HG03439 (cell line): ENCODE measurements around the gene BICD2.

Experiments
- ATAC-seq: cut with Tn5 transposase; IDR thresholded peaks from one replicate; pipeline ENCODE4 v1.9.1; 2021; ENCODE audit warnings: mild to moderate bottlenecking, moderate library complexity; ENCODE audit not compliant: unreplicated experiment

BICD2 gene

DNA sequence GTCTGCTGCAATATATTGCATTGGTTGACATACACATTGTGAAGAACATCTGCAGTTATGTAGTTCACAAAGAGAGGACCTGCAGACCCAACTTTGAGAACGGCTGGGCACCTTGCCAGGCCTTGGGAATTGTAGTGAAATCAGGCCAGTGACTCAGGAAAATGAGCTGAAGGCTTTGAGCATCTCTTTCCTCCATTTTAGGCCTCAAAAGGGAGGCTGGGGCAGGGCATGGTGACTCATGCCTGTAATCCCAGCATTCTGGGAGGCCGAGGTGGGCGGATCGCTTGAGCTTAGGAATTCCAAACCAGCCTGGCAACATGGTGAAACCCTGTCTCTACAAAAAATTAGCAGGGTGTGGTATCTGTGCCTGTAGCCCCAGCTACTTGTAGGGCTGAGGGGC is 93.3 kb downstream of the BICD2 start:
- no peak for ATAC-seq

DNA sequence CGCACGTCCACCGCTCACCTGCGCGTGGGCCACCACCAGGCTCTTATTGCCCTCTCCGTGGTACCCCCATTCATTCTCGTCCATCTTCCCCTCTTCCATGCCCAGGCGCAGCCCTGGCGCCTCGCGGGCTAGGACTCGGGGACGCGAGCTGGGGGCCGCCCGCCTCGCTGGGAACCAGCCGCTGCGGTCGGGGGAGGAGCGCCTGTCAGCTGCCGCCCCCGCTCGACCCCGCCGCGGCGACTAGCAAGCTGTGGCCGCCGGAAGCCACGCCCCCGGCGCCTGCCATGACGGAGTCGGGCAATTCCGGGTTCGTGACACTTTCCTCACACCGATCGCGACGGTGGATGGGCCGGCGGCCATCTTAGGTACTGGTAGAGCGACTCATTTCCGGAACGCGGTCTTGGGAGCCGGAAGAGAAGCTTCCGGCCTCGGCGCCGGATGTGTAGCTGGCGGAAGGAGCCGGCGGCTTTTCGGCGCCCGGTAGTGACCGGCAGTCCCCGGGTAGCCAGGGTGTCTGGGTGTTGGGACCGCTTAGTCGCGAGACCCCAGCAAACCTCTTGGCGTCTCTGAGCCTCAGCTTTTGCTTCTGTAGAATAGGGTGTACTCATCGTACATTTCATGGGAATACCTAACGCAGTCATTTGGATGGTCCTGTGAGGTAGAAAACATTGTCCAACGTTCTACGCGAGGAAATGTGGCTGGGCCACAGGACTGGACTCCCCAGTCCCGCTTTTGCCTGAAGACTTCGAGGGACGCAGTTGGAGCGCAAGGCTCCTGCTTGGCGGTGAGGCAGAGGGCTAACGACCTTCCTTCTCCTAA is 94.5 kb downstream of the BICD2 start, which contains the start of gene IPPK:
Gene IPPK, minus strand, starts transcription at position 242 of the 819 bp plus-strand sequence. Its CDS starts 143 bp downstream, at position 99.
- ATAC-seq = peak; percentile 91

GRCh38 chr9:92669527-92669889 is 95.1 kb downstream of the BICD2 start:
- ATAC-seq = peak; percentile 10

- no peak for ATAC-seq
These were observed 95.7 kb downstream of the BICD2 start for GRCh38 chr9:92668746-92669526.

GRCh38 chr9:92666912-92667532 is 97.6 kb downstream of the BICD2 start:
- ATAC-seq = no peak

DNA sequence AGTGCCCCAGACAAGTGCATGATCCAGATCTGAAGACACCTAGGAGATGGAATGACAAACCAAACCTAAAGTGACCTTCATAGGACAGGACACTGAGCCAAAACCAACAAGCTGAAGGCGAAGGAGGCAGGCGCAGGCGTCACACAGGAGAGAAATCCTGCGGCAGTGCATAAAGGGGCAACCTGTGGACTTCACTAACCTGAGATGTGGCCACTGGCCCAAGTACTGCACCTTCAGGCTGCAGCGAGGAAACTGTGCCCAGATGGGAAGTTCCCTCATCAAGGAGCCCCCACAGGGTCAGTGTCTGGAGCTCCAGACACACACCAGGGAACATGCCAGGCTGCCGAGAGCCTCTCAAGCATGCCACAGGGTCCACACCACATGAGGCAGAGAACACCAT is 98.4 kb downstream of the BICD2 start:
- ATAC-seq = no peak

GRCh38 chr9:92665836-92666235 is 98.8 kb downstream of the BICD2 start:
- no peak for ATAC-seq

DNA sequence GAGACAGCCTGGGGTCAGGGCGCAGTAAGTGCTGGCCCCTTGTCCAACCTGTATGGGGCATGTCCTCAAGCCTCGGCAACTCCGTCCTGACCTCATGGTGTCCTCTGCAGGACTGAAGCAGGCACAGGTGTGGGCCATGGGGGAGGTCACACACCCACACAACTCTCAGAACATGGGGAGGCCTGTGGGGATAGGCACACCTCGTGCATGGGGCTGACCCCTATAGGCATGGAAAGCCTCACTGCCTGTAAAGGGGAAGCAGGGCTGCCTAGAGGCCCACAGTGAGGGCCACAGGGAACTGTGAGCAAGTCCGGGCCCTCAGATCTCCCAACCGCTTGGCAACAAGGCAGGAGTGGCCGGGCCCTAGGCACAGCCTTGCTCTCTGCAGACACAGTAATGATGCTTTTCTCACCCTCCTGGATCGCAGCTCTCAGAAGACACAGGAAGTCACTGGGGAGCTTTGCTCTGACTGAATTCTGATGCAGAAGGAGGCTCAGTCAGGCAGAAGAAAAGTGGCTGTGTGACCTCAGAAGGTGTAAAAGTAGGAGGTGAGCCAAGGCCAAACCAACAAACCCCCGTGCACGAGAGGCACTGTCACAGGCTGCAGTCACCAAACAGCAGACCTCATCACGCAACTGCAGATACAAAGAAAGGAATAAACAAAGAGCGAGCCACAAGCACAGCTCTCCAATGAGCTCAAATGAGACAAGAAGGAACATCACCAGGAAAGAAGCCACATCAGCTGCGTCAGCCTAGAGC is 100.1 kb downstream of the BICD2 start:
- ATAC-seq = peak; percentile 37

GRCh38 chr9:92663951-92664350 is 100.7 kb downstream of the BICD2 start:
- ATAC-seq = no peak

DNA sequence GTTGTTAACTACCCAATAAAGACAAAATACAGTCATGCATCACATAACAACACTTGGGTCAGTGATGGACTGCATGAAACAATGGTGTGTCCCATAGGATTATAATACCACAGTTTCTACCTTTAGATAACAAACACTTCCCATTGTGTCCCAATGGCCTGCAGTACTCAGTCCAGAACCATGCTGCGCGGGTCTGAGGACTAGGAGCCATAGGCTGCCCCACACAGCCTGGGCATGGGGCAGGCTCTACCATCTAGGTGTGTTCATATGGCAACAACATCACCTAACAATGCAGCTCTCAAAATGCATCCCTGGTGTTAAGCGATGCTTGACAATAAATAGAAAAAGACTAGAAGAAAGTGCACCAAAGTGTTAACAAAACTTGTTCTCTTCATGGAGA is 101.5 kb downstream of the BICD2 start:
- ATAC-seq = no peak

DNA sequence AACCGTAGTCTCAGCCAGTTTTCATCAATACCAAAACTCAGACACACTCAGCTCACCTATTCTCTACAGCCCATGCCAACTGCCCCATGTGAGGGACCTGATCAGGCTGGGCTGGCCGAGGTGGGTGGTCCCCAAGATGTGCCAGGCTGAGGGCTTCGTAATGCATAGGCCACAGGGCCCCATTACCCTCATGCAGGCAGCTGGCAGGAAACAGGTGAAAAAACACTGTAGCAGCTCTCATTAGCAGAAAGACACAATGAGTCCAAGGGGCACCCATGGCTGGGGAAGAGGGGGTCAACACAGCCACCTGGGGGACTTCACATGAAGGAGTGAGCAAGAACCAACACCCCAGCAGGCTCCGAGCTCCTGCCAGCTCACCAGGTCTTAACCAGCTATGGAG is 102.9 kb downstream of the BICD2 start:
- no peak for ATAC-seq
